DLD1 (cell line): Measurements from ENCODE around the gene JCHAIN.
"Not testable (repeated sequence)": the region's sequence is repeated elsewhere in the genome, so short reads cannot be mapped to it uniquely, and the experiment has no call there.

ENCODE experiments used
- in situ Hi-C: cut with HindIII; loops from 2 replicates; pipeline ENCODE4 v1.10.0; 2017; ENCODE audit warnings: low sequenced_read_pairs

The JCHAIN gene

GRCh38 chr4:70650741-70651140, 15.6 kb downstream of the JCHAIN start:
- in situ Hi-C loops: not testable (repeated sequence)

- in situ Hi-C loops: no loop called here
These were observed 26.1 kb downstream of the JCHAIN start for GRCh38 chr4:70640192-70640591.

GRCh38 chr4:70637239-70637913, 28.9 kb downstream of the JCHAIN start:
- in situ Hi-C loops: no loop called here

GRCh38 chr4:70634482-70634881, 31.8 kb downstream of the JCHAIN start:
- in situ Hi-C loops: no loop called here

GRCh38 chr4:70632028-70632427, 34.3 kb downstream of the JCHAIN start:
- in situ Hi-C loops: no loop called here

GRCh38 chr4:70630162-70630561, 36.1 kb downstream of the JCHAIN start:
- in situ Hi-C loops: no loop called here

GRCh38 chr4:70629469-70630090, 36.7 kb downstream of the JCHAIN start:
- in situ Hi-C loops: no loop called here

GRCh38 chr4:70628444-70628843, 37.9 kb downstream of the JCHAIN start, which contains the start of gene ENAM:
Gene ENAM, plus strand, starts transcription at chr4:70628744. Its CDS starts 757 bp downstream, at chr4:70629501.
- in situ Hi-C loops: no loop called here

GRCh38 chr4:70627620-70628019, 38.7 kb downstream of the JCHAIN start:
- in situ Hi-C loops: no loop called here

- in situ Hi-C loops: no loop called here
These were observed 42.0 kb downstream of the JCHAIN start for GRCh38 chr4:70624226-70624793.

- in situ Hi-C loops: no loop called here
These were observed 43.0 kb downstream of the JCHAIN start for GRCh38 chr4:70623323-70623722.

GRCh38 chr4:70619778-70620177, 46.5 kb downstream of the JCHAIN start:
- in situ Hi-C loops: no loop called here

- in situ Hi-C loops: no loop called here
These were observed 47.0 kb downstream of the JCHAIN start for GRCh38 chr4:70619288-70619687.

- in situ Hi-C loops: no loop called here
These were observed 52.1 kb downstream of the JCHAIN start for GRCh38 chr4:70614184-70614555.

GRCh38 chr4:70613306-70614183, 52.8 kb downstream of the JCHAIN start:
- in situ Hi-C loops: no loop called here

GRCh38 chr4:70608324-70608723, 58.0 kb downstream of the JCHAIN start:
- in situ Hi-C loops: no loop called here

GRCh38 chr4:70607334-70607853, 58.9 kb downstream of the JCHAIN start:
- in situ Hi-C loops: no loop called here

GRCh38 chr4:70606459-70606858, 59.8 kb downstream of the JCHAIN start:
- in situ Hi-C loops: no loop called here
